Fibroblast of gingiva (primary cell): ENCODE data around the gene MBD6.

ENCODE experiments used
- DNase-seq: peaks from one replicate; pipeline ENCODE4 v3.0.0-alpha.2; 2011; ENCODE audit warnings: low read depth

The MBD6 gene

DNA sequence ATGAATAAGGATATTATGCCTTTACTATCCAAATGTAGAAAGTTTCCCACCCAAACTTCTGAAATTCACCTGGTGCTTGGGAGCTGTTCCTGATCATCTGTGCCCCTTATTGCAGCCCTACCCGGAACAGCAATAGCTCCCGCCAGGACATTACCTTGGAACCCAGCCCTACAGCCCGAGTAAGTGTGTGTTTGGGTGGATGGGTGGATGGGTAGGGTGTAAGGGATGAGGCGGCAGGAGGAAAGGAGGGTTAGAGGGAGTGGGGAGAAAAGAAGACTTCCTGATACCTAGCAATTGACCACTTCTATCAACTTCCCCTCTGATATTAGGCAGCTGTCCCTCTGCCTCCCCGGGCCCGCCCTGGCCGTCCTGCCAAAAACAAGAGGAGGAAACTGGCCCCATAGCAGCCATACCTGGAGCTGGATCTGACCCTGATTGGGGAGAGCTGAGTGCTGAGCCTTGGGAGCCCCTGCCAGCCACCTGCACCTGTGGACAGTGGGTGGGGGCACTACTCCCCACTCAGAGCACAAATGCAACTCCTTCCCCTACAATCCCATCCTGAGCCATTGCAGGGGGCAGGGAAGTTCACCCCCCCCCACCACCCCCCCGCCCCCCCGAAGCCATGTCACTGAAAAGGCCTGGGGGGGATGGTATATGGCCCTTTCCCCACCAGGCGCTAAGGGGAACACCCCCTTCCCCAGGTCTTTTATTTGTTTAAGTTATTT is 6.4 kb downstream of the MBD6 start:
- no peak for DNase-seq

DNA sequence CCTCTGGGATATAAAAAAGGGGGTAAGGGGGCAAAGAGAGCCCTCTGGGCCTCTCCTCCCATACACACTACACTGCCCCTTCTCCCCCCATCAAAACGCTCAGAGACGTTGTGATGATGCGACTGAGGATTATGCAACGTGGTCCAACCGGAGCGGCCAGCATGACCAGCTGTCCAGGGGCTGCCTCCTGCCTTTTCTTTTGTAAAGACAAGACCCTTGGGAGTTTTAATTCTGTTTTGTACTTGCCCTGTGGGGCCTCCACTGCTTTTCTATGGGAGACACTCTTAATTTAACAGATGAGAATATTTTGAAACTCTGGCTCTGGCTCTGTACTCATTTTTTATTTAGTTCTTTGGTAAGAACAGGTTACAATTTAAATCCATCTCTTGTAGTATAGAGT is 7.2 kb downstream of the MBD6 start:
- DNase-seq = no peak

DNA sequence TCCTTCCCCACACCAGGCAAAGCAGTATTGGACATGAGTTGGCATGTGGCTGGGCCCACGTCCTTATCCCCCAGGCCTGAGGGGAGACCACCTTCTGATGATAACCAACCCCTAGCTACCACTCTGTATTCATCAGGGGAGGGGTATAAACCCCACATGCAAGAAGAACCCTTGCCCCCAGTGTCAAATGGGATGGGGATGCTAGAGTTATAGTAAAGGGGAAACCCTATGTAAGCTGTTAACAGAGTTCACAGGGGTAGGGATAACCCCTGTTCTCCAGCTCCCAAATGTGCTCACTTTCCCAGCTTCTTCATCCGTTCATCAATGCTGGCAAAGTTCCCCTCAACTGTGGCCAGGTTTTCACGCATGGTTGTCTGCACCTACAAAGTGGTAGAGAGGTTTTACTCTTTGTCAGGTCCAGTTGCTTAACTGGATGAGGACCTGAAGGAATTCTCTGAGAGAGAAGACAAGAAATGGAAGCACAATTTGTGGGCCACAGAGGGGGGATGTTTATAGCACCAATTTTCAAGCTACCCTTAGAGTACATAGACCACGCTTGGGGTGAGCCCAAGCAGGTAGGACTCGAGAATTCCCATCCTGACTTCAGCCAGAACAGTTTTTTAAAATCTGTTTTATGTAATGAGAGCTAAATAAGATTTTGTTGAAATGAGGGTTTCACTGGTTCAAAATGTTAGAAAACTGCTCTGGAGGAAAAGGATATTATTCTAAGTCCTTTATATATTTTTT is 7.9 kb downstream of the MBD6 start:
- DNase-seq = no peak

DNA sequence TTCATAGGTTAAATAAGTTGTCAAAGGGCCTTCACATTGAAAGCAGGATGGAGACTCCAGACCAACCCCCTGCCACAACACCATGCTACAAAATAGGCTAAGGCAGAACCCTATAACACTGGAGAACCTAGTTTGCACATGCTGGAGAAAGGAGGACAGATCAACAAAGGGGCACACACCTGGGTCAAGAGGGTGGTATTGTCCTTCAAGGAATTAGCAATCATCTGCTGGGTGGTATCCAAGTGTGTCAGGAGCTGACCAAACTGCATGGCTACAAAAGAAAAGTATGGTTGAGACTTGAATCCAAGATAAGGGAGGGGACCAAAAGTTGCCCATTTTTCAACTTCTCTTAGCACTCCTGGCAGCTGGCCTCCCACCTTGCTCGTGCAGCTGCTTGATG is 9.2 kb downstream of the MBD6 start:
- no peak for DNase-seq

DNA sequence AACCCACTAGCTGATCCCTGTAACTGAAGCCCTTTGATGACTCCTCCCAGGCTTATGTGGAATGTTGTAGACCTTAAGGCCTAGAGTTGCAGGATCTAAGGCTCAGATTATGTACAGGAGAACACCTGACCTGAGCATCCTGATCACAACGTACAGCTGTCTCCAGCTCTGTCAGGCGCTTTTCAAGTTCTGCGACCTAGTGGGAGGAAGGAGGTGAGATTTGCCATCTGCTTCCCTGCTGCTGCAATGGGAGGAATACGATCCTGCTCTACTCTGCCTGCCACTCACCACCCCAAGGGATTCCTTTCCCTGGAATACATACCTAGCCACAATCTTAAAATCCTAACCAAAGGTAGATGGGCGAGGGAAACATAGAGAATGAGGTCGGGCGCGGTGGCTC is 10.5 kb downstream of the MBD6 start:
- DNase-seq = no peak

DNA sequence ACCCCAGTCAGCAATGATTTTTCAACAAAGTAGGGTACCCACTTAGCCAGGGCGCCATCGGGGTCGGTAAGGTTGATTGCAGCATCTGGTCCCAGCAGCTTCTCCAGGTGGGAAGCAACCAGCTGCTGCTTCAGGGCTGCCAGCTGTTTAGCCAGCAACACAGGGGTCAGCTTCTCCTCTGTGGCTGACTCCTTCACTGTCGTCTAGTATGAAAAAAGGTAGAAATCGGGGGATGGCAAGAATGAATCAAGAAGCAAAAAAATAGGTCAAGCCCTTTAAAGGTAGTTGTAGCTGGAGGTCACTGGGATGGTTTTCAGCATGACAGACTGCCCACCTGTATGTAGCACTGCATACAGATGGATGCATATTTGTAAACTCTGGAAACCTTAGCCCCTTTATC is 11.6 kb downstream of the MBD6 start:
- no peak for DNase-seq

DNA sequence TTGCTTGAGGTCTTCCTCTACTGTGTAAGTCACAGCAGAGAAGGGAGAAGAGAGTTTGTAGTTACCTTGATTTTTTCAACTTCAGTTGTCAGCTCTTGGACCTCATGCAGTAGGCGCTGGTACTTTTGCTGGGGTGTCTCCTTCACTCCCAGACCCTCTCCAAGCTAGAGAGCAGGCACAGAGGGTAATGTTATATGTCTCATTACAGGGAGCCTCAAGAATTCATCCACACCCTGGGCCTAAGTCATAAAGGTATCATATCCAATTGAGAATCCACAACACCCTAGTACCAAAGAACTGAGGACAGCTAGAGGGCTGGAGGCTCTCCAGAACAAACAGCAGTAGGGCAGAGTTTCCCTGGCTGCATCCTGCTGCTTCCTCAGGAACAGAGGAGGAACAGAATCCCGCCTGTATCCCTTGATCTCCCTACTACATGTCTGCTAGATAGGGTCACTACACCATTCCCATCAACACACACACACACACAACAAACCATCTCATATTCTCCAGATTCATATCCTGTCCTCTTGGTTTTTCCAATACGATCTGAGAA is 12.4 kb downstream of the MBD6 start:
- DNase-seq = no peak

DNA sequence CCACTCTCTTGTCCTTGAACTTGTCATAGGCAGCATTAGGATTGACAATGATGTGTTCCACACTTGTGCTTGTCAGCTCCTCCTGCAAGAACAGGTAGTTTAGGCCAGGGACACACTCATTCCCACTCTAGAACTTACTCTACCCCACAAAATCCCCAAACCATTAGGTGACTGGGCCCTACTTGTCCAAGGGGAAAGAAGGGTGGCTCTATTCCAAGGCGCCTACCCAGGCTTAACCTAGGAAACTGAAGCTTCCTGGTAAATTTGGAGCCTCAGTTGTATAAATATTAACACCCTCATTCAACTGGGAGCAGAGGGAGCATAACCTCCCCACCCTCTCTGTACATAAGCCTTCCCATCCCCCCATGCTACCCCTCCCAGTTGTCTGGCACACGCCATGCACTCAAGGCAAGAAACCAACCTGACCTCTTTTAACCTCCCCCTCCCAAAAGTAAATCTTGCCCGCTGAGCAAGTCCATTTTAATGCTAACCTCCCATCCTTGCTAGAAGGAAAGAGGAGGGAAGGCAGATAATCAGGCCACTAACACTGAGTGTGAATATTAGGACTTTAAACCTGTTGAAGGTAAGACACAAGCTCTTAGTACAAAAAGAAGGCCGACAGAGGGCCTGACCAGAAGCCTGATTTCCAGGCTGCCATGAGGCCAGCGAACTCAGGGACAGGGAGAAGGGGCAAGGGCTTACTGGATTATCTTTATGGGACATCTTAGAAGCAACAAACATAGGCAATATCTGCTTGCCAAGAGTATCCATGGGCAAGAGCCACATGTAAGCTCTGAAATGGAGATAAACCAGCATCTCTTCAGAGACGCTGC is 13.4 kb downstream of the MBD6 start:
- DNase-seq = no peak

DNA sequence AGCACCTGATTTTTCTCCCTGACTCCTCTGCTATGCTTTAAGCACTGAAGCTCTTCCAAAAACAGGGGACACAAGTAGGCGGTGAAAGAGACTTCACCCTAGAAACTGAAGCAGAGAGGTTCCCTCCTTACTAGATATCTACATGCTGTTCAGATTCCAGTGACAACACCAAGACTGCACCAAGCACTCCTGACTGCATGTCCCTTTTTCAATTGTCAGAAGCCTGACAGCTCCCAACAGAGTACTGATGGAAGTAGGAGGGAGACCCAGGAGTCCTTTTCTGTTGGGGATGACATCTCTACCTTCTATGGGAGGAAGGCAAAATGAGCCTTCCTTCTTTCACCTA is 13.9 kb downstream of the MBD6 start:
- DNase-seq = no peak

DNA sequence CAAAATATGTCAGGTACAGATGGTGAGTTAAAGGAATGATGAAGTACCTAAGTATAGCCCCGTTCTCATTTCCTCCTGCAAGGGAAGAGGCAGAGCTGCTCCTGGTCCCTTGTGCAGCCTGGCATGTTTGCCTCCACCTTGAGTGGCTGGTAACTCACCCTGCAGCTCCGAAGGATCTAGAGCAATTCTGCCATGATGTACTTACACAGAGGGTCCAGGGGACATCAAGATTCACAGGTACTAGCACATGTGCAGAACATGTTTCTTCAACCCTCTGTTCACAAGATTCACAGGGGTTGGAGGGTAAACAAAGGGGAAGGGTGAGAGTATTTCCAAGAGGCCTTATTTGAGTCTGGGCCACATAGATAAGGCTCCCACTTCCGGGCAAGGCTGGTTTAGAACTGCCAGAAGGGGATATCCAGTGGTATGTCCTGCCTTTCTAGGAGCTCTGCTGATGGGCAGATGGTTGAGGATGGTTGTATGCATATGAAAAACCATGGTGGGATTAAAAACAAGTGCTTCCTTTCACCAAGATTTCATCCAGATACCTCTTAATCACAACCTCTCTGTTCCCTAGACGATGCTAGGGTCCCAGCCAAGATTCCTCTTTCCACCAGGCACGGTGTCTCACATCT is 16.6 kb downstream of the MBD6 start:
- DNase-seq = no peak

DNA sequence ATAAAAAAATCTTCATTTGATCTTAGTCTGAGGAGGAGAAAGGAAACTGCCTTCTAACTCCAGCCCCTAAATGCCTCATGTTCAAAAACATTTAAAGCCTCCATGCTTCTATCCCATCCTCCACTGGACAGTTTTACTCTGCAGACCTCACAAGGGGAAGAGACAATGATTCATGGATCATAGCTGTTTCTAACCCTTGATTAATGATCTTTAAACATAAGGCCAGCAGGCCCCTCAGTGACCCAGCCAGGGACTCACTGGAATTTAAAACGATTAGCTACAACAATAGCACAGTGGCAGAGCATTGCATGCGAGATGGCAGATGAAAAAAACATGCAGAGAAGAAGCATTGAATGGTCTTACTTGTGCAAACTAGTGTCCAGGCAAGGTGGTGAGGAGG is 18.4 kb downstream of the MBD6 start:
- DNase-seq = no peak

DNA sequence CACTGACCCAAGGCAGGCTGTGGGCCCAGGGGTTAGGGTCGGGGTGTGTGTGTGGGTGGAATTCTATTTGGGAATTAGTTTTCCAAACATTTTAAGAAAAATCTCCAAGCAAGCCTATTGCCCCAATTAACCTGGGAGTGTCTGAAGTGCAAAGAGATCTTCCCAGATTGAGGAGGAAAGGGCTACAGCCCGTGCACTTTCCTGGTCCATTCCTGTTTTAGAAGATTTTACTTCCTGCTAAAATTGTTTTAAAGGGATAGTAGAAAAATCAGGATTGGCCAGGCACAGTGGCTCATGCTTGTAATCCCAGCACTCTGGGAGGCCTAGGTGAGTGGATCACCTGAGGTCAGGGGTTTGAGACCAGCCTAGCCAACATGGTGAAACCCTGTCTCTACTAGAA is 19.1 kb downstream of the MBD6 start:
- no peak for DNase-seq

DNA sequence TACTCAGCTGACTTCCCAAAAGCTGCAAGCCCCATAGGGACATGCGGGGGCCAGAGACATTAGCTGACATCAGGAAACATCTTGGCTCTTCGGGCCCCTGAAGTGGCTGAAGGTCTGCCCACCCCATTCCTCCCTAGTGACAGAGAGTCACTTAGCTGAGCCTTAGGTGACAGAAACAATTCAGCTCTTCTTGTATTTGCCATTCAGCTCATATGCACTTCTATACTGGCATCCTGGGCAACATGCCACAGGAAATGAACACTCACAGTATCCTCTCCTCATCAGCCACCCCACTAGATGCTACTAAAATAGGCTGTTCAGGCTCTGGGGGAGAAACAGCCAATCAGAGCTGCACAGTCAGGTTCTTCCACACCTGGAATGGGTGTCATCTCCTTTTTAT is 21.0 kb downstream of the MBD6 start:
- no peak for DNase-seq

DNA sequence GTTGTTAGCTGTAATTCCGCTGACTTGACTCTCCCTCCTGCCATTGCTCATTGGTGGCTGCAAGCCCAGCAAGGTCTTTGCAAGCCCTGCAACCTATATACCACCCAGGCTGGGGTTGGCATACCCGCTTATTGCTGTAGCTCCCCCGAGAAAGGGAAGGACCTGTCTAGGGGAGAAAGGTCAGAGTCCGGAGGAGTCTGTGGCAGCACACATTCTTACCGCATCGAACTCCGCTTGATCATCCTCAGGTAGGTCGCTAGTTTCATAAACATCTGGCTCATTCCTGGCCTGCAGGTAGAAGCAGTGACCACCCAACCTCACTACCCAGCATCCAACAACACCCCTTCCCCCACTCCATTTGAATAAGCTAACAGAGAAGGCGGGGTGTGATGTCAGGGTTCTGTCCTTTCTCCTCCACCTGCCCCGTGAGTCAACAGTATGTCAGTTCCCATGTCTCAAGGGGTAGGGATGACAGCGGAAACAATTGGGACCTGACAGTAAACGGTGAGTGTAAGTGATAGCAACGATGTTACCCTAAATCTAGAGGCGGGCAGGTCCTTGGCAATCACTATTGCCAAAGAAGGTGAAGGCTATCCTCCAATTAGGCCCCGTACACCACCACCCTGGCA is 23.3 kb downstream of the MBD6 start:
- DNase-seq = no peak

DNA sequence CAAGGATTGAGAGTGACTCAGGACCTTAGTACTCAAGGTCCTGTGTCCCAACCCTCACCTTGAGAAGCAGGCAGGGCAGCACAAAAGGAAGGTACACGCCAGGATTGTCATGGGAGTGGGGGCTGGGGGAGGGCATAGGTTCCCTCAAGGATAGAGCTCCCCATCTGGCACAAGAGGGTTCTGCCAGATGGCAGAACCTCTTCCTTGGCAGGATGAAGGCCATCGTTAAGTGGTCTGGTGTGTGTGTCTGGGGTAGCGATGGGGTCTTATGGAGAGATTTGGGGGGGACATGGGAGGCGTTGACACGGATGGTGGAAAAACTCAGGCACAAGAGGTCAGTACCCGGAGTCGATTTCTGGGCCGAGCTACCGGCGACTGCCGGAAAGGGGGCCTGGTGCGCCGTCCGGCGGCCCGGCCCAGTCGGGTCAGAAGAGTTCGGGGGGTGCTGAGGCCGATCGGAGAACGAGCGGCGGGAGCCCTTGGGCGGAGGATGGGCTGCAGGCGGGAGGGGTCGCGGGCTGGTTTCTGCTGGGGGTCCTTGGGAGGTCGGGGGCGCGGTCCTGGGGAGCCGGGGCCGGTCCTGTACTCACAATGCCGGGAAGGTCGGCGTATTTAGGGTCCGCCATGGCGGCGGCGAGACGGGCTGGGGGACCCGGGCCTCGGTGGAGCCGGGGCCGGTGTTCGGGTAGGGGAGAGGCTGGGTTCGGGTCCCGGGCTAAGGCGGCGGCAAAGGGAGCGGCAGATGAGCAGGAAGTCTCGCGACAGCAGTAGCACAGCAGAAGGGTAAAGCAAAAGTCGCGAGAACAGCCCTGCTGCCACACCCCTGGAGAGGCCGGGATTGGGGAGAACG is 24.0 kb downstream of the MBD6 start, which contains the start of gene DCTN2:
DCTN2 (minus strand) TSS at position 755 of the 850 bp plus-strand sequence; CDS start at position 626, 129 bp downstream.
- peak; percentile 96 for DNase-seq

DNA sequence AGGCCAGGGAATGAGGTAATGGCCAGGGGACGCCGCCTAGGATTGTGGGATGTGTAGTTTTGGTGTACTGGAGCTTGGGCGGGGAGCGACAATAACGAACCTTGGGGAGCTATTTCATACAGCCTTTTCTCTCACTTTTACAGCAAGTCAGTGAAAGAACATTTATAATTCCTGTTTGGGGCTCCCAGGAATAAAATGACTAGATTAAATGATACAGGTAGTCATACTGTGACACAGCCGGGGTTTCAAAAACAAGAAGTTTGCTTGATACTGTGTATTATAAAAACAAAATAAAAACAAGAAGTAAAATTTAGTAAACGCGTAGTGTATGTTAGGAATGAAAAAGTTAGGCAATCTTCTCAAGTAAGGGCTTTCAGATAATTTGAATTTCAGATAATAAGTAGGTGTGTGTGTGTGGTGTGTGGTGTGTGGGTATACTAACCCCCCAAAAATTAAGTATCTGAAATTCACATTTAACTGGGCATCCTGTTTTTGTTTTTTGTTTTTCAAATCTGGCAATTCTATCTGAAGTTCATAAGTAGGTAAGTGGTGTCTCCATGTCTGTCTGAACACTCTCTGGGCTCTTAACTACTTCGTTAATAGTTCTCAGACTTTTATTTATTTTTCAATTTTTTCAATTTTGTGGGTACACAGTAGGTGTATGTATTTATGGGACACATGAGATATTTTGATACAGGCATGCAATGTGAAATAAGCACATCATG is 24.8 kb downstream of the MBD6 start:
- DNase-seq = no peak

DNA sequence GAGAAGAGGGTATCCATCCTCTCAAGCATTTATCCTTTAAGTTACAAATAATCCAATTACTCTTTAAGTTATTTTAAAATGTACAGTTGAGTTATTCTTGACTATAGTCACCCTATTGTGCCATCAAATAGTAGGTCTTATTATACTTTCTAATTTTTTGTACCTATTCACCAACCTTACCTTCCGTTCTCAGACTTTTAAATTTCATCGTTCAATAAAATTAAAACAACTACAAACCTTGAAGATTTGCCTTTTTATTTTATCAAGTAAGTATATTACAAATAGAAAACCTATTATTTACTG is 25.3 kb downstream of the MBD6 start:
- DNase-seq = no peak

DNA sequence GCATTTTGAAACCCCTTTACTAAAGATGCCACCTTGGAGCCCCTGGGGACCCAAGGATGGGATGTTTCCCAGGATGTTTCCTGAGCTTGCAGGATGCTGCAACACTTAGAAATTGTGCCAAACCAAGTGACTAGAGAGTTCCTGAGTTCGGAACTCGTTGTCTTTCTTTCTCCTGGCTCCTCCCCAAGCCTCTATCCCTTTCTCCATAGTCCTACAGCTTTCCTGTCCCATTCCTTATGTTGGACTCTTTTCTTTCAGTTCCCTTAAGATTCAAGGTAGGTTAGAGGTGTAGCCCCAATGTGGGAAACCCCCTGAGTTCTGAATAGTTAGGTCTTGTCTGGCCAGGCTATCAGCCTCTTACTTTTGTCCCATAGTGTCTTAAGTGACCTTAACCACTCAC is 25.9 kb downstream of the MBD6 start:
- DNase-seq = no peak

DNA sequence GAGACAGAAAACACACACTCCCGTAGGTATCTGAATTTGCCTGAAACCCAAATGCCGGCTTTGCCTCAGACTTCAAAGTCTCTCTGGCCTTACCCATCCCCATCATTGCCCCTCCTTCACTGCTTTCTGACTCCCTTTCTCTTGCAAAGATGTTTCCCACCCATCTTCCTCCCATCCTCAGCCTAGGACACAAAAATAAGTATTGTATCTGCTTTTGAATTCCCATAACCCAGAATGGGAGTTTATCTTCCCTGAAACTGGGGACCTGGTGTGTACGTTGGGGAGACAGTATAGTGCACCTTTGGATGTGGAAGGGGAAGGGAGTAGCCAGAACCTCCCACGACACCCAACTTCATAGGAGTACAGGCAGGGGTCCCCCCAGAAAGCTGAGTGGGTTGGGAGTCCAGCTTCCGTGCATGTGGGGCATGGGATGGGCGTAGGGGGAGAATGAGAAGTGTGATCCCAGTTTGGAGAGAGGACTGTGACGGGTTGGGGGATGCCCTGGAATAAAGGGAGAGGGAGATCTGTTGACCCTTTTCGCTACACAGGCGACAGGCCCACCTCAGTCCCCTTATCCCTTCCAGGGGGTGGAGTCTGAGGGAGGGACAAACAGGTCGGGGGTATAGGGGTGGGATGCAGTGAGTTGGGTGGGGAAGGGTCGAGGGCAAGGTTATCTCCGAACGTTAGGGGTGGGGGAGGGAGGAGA is 26.7 kb downstream of the MBD6 start:
- DNase-seq = no peak
